ENCODE measurements around the gene TTC6.

TTC6 gene

DNA sequence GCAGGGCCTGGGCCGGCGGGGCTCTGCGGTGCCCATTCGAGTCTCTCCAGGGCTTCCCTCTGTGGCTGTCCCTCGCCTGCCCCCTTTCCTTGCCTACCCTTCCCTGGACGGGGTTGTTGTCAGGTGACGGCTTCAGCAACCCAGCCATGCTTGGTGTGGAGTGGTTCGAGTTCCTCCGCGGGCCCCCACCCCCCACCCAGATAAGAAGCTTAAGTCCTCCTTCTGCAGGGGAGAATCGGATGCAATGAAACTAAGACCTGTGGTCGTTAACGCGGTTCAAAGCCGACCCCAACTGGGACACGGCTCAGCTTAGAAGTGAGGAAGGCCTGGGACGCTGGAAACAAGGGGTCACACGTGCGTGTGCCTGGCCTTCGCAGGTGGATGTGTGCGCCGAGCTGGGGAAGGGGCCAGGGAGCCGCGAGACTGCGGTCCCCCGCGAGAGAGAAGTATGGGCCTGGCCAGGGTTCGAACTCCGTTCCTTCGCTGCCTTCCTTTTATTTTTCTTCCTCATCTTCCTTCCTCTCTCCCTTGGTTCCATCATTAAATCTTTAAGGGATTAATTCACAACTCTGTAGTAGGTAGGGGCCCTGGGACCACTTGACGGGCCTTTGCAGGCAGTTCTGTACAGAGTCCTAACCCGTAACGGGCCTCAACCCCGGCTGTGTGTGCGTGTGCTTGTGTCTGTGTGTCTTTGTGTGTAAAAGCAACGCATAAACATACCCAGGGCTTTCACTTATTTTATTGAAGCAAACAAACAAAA, 3.5 kb downstream of the TTC6 start:
- DNase-seq: no peak

DNA sequence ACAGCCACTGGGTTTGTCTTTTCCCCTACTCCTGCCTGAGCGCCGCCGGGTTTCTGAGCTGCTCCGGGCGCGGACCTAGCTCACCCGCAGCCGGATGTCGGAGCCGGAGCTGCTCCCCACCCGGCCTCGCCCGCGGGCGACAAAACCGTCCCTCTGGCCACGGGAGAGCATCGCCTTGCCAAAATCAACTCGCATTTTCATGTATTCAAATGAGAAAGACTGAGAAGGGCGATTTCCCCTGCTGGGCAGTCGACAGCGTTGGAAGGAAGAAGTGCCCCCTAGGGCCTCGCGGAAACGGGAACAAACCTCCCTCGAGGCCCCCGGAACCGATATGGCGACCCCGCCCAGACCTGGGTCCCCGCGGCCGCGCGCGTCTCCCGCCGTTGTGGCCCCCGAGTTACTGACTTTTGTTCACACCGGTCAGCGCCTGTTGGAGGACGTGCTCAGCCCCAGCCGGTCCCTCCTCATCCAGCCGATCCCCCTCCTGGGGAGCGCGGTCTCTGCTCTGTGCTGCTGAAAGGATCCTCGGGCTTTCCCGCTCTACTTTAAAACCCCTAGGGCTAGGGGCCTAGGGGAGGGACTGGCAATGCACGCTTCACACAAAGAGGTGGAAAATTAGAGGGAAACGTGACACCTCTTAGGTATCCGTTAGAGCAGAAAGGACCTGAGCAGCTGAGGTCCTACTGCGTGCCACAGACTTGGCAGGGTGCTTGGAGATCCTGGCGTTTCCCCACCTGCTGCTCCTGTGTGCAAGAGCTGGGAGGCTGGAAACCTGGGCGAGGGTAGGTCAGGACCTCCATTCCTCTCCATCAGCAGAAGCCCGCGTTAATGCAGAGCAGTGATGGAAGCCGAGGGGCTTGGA, 4.3 kb downstream of the TTC6 start:
- DNase-seq: peak; percentile 61

DNA sequence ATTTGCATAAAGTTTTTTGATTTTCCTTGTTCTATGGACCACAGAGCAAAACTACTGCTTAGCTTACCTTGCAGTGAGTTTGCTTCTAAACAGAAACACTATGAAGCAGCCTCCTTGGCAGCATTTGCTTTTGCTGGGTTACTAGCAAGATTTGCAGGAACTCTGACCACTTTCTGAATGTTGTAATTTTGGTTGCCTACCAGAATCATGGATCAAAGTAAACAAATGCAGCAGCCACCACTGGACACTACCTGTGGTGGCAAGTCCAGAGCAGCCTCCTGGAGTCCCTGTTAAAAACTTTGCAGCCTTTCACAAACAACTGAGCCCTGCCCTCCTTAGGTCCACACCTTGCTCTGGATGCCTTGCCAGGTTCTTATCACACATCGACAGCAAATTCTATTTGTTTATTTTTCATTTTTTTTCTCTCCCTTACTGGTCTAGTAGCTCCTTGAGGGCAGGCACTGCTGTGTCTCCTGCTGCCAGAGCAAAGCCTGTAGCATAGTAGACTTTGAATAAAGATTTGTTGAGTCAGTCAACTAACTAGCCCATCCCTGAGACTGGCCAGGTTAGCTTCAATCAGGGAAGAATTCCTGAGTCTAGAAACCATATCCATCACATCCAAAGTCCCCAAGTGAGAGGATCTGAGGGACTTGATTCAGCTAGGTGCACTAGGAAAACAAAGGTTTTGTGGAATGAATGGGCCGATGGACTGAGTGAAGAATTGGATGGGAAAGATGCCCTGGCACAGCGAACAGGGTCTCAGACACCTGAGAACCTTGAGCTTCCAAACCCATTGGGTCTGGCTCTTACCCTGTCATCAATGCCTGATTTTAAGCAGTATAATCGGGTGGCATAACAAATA, 5.7 kb downstream of the TTC6 start:
- no peak for DNase-seq

DNA sequence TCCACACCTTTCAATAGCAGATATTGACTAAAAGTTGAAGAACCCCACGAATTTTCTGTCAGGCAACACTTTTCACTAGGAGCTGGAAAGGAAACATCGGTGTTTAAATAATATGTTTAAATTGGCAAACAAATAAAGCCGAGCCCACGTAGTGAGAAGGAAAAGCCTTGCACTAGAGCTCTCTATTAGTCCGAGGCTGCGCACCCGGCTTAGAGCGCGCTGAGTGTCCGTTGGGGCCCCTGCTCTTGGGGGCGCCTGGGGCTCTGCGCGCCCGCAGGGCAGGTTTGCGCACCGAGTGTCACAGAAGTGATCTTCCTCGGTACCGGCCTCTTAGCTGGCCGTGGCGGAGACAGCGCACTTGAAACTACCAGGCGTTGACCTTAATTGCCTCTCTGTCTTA, 6.4 kb downstream of the TTC6 start:
- no peak for DNase-seq

DNA sequence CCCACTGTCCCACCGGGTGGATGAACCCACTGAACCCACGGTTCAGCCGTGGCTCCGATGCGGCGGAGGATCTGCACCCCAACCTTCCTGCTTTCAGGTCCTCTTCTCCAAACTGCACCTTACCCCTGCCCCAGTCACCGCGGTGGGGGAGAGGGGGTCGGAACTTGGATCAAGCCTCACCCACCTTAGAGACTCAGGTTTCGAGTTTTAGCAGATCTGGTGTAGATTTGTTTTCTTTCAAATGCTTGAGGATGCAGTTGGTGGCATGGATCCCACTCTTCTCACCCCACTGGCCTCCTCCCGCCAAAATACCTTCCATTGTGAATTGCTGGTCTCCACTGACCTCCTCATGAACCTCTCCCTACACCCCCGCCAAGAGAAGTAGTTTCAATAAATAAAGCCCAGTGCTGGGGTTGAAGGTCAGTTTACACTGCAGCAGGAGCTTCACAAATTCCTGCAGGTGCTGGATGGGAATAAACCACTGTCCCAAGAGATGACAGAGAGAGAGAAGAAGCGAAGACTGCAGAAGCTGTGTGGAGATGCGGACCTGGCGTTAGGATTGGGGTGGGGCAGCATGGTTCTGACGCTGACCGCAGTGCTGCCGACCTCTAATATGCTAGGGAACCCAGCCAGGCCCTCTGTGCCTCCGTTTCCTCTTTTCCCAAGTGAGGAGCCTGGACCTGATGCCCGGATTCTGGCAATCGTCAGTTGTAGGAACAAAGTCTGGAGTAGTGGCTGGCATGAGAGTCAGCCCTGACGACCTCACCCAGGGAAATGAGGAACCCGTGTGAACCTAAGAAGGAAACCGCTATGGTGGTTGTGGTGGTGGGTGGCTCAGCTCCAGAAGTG, 7.4 kb downstream of the TTC6 start:
- DNase-seq: no peak

DNA sequence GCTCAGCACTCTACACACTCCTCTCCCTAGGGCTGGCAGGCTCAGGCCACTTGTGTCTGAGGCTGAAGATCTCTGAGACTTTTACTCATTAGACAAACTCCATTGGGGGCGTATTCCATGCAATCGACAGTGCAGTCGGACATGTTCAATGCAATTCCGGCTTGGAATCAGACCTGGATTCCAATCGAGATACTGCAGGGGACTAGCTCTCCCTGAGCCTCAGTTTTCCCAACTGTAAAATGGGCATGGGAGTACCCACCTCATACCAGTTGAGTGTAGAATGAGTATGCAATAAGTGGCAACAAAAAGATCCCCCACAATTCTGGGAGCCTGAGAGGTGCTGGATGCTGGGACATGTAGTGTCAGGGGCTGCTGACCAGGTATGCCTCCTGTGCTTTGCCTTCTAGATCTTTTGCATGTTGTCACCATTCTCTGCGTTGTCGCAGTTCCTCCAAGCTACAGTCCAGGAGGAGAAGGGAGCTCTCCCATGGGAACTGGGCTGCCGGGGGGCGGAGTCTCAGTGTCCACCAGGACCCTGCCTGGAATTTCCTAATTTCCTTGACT, 8.3 kb downstream of the TTC6 start:
- no peak for DNase-seq

DNA sequence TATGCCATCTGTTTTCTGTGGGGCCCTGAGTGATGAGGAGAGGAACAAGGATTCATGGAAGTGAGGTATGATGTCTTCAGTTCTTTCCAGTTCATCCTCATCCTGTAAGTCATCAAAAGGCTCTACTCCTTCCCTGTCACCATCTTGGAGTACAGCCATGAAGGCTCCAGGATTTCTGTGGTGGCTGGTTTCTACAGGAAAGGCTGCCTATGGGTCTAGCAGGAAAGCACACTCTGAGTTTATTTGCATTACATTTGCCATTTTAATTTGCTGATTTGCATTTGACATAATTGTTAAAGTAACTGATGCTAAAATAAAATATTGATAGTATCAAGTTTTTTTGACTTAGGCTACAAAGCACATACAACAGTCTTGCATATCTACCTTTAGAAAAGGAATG, 11.2 kb downstream of the TTC6 start:
- DNase-seq: no peak

DNA sequence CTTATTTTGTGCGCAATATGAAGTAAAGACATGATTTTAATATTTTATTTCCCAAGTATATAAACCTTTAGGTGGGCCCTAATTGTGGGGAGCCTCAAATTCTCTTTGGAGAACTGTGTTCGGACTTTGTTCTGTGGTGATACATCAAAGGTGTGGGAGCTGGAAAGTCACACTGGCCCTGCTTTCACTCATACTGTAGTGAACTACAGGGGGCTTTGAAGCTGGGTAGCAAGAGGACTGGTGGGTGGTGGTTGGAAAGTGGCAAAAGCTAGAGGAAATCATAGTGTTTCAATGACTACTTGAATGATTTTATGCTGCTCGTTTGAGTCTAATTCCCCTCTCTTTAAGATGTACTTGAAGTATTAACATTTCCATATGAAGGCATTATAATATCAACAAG, 13.2 kb downstream of the TTC6 start:
- no peak for DNase-seq

DNA sequence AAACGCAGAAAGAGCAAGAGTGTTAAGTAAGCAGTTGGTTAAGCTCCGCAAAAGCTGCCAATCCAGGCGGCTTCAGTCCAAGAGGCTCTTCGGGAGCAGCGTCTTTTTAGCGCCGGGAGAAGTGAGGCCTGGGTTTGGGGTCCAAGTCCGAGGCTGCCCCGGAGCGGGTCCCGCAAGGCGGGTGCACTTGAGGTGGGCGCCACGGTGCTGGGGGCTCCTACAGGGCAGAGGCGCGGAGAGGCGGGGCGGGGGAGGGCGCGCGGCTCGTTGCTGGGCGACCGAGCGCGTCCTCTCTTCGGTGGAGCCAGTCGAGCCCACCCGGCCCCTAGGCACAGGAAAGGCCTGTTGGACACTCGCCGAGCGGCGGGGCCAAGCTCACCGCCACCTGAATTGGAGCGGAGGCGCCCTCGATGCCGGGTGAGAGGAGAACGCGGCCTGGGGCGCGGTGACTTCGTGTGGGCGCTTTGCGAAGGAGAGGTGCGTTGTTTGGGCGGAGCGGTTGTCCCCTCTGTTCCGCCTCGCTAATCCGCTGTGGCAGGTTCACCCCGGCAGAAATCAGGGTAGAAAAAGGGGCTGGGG, 15.6 kb downstream of the TTC6 start:
- no peak for DNase-seq

DNA sequence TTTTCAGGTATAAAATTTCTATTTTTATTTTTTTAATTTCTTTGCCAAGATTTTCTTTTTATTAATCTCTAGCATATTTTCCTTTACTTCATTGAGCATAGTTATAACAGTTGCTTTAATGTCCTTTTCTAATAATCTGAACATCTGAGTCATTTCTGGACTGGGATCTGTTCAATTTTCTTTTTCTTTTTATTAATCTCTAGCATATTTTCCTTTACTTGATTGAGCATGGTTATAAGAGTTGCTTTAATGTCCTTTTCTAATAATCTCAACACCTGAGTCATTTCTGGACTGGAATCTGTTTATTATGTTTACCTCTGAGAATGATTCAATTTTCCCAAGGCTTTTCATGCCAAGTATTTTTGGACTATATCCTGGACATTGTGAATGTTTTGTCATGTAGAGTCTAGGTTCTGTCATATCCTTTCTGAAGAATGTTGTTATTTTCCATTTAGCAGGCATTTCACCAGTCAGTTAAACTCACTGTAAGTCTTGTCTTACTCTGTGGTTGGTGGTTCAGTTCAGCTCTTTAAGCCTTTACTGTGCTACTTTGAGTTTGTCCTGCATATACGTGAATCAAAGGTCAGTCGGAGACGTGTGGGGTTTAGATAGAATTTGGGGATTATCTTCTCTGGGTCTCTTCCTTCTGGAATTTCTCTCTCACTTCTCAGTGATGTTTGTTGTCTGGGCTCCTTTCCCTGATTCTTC, 20.3 kb downstream of the TTC6 start:
- no peak for DNase-seq

DNA sequence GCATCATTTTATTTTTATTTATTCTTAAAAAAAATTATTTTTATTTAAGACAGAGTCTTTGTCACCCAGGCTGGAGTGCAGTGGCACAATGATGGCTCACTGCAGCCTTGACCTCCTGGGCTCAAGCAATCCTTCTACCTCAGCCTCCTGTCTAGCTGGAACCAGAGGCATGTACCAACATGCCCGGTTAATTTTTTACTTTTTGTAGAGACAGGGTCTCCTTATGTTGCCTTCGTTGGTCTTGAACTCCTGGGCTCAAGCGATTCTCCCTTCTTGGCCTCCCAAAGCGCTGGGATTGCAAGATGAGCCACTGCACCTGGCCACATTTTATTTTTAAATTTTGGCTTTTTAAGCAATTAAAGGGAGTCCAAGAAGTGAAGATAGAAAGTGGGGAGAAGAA, 21.4 kb downstream of the TTC6 start:
- DNase-seq: no peak

DNA sequence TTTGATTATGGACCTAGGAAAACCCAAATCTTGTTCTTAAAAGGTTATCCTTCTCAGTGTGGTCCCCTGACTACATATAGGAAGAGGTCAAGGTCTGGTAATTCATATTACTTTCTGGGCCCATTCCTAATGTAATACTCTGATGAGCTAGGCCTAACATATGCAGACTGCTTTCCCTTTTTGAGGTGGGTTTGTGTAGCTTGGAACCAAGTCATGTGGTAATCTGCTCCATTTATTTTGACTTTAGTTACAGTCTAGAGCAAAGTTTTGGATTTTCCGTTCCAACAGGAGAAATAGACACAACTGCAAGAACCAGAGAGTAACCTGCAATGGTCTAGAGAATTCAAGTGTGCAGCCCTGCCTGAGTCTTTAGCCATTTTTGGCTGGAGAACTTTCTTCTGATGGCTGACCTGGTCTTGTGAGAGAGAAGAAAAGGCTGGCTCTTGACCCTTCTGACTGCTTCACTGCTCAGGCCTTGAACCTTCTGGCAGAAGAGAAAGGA, 22.5 kb downstream of the TTC6 start:
- no peak for DNase-seq

DNA sequence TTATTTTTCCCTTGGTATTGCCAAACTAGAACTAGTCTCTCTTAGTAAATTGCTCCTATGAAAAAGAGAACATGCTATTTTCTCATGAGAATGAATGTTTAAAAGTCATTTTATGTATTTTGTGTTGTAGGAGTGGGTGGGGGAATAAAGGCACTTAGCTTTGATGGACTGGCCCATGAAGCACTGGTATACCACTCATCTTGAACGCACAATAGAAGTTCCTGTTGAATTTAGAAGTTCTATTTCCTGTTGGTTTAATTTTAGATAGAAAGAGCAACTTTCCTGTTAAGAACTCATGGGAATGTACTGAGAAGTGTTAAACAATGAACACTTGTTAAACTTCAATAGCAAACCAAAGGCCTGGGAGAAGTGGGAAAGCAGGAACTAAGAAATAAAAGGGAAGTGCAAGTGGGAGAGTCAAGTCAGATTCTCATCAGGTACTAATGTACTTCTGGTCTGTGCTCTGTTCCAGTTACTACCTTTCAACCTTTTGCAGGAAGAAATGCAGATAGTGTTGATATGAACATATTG, 23.1 kb downstream of the TTC6 start:
- DNase-seq: no peak

DNA sequence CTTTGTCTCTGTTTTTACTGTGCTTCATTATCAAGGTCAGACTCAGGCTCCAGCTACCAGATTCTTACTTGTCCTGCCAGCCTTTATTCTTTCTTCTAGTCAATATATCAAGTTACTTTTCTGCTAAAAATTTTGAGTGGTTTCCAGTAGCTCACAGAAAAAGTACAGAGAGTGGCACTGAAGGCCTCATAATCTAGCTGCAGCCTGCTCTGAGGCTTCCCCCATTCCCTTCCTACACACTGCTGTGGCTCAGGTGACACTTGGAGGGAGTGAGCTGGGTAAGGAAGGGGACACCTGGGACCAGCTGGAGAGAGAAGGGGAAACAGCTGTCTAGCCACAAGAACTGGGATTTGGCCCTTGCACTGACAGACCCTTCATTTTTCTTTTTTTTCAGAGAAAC, 25.4 kb downstream of the TTC6 start:
- no peak for DNase-seq

DNA sequence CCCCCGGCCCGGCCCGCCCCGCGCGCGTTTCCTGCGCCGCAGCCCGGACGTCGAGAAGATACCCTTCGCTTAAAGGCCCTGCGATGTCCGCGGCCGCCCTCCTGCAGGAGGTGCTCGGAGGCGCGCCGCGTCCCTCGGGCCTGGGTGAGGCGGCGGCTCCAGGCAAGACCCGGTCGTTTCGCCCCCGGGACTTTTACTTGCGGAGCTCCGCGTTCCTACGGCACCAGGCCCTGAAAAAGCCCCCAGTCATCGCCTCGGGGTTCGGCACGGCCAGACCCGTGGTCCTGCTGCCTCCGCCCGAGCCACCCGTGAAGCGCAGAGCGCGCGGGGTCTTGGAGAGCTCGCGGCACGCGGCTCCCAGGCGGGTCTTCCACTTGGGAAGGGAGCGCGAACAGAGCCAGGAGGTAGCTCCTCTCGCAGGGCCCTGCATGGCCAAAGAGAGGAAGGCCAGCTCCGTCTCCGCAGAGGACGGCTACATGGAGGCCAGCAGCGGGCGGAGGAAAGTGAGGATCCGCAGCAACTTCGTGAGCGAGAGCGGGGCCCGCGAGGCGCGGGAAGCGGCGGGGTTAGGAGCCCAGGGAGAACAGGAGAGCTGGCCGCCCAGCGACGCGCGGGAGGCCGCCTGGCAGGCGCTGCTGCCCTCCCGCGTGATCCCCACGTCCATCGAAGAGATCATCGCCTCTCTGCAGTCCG, 26.9 kb downstream of the TTC6 start:
- no peak for DNase-seq

DNA sequence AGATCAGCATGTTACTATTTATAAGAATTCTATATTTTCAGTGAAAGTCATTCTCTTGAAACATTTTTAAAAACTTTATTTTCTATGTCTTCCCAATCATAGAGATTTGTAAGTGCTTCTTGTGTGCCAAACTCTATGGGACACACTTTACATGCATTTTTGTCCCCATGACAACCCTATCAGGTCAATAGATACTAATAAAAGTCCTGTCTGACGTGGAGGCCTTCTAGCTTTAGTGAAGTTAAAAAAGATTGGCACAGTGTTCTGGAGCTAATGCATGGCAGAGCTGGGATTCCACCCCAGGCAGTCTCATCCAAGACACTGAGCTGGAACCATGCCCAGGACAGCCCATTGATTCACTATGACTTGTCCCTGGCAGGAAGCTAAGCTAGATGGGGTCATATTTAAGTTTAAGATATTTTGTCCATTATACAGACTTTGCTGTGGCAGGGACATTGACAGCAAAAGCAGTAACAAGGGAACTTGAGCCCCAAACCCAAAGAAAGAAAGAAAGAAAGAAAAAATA, 28.1 kb downstream of the TTC6 start:
- DNase-seq: no peak

DNA sequence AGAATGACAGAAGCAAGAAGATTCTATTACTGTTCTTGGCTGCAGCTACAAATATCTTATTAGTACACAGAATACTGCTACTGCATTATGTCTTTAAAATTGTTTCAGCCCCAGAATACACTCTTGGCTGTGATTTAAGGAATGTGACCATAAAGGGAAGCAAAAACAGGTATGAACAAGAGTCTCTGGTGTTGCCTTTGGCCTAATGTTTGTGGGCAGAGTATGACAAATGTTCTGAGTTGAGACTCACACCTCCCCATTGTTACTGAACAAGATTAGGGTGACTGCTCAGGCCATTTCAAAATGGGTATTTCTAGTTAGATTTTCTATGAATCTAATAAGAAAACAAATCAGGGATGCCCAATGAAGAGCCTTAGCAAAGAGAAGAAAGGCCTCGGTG, 28.5 kb downstream of the TTC6 start:
- no peak for DNase-seq

DNA sequence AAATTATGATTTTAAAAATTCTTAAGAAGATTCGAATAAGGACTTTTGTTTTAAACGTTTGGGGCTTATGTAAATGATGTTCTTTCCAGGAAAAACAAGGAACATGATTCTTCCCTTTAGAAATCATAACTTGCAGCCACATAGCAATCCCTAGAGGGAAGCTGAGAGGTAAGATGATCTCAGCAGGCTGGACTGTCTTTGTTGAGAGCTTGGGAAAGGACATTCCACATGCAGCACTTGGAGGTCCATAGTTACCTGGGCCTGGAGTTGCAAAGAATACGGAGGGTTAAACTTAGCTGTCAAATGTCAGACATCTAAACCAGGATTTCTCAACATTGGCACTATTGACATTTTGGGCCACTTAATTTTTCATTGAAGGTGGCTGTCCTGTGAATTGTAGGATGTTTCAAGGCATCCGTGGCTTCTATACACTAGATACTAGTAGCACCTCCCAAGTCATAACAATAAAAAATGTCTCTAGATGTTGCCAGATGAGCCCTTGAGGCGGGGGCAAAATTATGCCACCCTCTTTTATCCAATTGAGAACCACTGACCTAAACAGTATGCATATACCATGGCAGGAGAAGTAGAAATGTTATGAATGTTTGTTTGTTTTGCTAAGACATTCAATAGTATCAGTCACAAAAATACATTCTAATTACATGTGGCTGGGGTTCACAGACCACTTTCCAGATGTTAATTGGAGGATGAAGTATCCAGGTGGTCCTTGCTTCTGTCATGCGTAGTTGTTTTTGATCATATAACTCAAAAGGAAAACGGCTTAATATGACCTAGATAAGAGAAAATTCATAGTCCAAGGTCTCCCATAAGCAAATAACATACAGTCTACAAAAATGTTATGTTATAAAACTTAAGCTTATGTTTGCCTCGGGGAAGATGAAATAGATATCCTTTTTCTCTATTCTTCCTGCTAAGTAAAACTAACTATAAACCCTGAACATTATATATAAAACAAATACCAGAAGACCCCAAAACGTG, 30.5 kb downstream of the TTC6 start:
- no peak for DNase-seq
